ENCODE data around the gene KIAA0513.

The KIAA0513 gene

DNA sequence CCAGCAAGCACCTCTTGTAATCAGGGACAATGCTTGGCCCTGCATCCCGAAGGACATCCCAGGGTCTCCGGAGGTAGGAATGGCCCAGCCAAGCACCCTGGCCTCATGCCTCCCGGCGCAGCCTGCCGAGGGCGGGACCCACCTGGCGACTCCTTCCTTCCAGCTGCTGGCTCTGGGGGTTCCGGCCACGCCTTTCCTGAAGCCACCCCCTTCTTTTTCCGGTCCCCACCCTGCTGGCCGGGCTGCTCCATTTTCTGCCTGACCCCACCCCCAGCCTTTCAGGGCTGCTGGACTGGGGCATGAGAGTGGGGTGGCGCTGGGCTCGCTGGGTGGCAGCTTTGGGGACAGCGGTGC lies 107.2 kb downstream of the KIAA0513 start:
- TF ChIP-seq TAF1 (IDR thresholded peaks at IDR 0.05; ENCODE audit: borderline replicate concordance, insufficient read depth, low read length) (no peak), POLR2AphosphoS5 (IDR thresholded peaks at IDR 0.05; ENCODE audit: low read depth, low read length) (no peak)

- TF ChIP-seq POLR2AphosphoS5 (IDR thresholded peaks at IDR 0.05; ENCODE audit: low read depth, low read length), result no peak
- no peak for TF ChIP-seq TAF1 (IDR thresholded peaks at IDR 0.05; ENCODE audit: borderline replicate concordance, insufficient read depth, low read length)
- 0 out of 2 replicates have a peak, but pooled peaks have one; percentile 43 for TF ChIP-seq SIN3A (IDR thresholded peaks at IDR 0.05; ENCODE audit: borderline replicate concordance, insufficient read depth, low read length)
- TF ChIP-seq, protein P1, sequence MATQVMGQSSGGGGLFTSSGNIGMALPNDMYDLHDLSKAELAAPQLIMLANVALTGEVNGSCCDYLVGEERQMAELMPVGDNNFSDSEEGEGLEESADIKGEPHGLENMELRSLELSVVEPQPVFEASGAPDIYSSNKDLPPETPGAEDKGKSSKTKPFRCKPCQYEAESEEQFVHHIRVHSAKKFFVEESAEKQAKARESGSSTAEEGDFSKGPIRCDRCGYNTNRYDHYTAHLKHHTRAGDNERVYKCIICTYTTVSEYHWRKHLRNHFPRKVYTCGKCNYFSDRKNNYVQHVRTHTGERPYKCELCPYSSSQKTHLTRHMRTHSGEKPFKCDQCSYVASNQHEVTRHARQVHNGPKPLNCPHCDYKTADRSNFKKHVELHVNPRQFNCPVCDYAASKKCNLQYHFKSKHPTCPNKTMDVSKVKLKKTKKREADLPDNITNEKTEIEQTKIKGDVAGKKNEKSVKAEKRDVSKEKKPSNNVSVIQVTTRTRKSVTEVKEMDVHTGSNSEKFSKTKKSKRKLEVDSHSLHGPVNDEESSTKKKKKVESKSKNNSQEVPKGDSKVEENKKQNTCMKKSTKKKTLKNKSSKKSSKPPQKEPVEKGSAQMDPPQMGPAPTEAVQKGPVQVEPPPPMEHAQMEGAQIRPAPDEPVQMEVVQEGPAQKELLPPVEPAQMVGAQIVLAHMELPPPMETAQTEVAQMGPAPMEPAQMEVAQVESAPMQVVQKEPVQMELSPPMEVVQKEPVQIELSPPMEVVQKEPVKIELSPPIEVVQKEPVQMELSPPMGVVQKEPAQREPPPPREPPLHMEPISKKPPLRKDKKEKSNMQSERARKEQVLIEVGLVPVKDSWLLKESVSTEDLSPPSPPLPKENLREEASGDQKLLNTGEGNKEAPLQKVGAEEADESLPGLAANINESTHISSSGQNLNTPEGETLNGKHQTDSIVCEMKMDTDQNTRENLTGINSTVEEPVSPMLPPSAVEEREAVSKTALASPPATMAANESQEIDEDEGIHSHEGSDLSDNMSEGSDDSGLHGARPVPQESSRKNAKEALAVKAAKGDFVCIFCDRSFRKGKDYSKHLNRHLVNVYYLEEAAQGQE (IDR thresholded peaks at IDR 0.05; ENCODE audit: insufficient read depth in 1 of 2, low read depth in 2 of 2, low read length in 2 of 2), result peak in 1 of 2 experiments; percentile 35; a peak in 1 of 4 replicates
- TF ChIP-seq FOXP2 (optimal IDR thresholded peaks at IDR 0.05; ENCODE audit: borderline replicate concordance, extremely low read depth, extremely low read length, insufficient read depth), result peak; percentile 29
Measured at GRCh38 chr16:85136213-85136701, 108.7 kb downstream of the KIAA0513 start.

- no peak for TF ChIP-seq POLR2AphosphoS5 (IDR thresholded peaks at IDR 0.05; ENCODE audit: low read depth, low read length)
- TF ChIP-seq, protein P1 (IDR thresholded peaks at IDR 0.05; ENCODE audit: insufficient read depth in 1 of 2, low read depth in 2 of 2, low read length in 2 of 2), result no peak
- TF ChIP-seq FOXP2 (optimal IDR thresholded peaks at IDR 0.05; ENCODE audit: borderline replicate concordance, extremely low read depth, extremely low read length, insufficient read depth), result no peak
- no peak for TF ChIP-seq TAF1 (IDR thresholded peaks at IDR 0.05; ENCODE audit: borderline replicate concordance, insufficient read depth, low read length)
- no peak for TF ChIP-seq SIN3A (IDR thresholded peaks at IDR 0.05; ENCODE audit: borderline replicate concordance, insufficient read depth, low read length)
Measured at GRCh38 chr16:85136702-85137322, 109.2 kb downstream of the KIAA0513 start.

DNA sequence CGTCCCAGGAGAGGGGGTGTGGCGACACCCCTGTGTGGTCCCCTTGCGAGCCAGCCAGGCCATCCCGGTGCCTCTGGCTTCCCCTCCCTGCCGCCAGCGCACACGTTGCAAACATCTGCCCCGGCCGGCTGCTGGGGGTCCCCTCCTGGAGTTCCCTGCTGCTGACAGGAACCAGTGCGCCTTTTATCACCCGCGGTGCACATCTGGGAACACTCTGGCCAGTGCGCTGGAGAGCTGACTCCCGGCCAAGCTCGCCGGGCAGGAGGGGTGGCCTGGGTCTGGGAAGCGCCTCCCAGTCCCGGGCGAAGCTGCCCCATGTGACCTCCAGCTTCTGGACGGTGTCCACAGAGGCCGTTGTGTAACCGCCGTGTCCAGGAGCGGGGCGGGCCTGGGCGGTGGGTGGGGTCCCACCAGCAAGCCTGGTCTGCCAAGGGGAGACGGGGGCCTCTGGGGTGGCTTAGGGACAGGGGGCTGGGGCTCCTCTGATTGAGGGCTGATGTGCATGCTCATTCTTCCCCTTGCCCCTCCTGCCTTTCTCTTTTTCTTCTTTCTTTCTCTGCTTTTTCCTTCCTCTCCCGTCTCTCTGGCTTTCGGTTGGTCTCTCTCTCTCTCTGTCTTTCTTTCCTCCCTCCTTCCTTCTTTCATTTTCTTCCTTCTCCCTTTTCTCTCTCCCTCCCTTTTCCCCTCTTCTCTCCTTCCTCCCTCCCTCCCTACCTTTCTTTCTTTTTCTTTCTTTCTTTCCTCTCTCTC lies 109.9 kb downstream of the KIAA0513 start:
- TF ChIP-seq, protein P1 (IDR thresholded peaks at IDR 0.05; ENCODE audit: insufficient read depth in 1 of 2, low read depth in 2 of 2, low read length in 2 of 2), result no peak
- TF ChIP-seq FOXP2 (optimal IDR thresholded peaks at IDR 0.05; ENCODE audit: borderline replicate concordance, extremely low read depth, extremely low read length, insufficient read depth) (peak; percentile 78), POLR2AphosphoS5 (IDR thresholded peaks at IDR 0.05; ENCODE audit: low read depth, low read length) (no peak)

DNA sequence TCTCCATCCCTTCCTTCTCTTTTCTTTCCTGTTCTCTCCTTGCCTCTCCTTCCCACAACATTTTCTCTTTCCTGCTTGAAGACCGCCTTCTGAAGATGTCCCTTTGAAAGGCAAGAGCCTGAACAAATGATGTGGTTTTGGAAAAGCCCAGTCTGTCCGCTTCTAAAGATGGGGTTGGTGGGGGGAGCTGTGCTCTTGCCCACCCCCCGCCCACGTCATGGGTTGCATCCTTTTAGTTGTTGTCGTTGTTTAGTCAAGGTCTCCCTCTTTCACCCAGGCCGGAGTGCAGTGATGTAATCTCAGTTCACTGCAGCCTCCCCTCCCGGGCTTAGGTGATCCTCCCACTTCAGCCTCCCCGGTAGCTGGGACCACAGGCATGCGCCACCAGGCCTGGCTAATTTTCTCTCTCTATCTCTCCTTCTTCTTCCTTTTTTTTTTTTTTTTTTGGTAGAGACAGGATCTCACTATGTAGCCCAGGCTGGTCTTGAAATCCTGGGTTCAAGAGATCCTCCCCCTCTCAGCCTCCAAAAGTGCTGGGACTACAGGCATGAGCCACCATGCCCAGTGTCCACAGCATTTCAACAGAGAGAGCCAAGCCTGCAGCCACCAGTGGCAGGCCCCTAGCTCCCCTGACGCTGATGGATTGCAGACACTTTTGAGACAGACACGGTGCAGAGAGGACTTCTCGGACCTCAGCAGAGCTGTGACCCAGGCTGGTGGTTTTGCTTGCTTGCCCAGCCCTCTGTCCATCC lies 110.7 kb downstream of the KIAA0513 start:
- TF ChIP-seq TAF1 (IDR thresholded peaks at IDR 0.05; ENCODE audit: borderline replicate concordance, insufficient read depth, low read length) (no peak), FOXP2 (optimal IDR thresholded peaks at IDR 0.05; ENCODE audit: borderline replicate concordance, extremely low read depth, extremely low read length, insufficient read depth) (no peak), SIN3A (IDR thresholded peaks at IDR 0.05; ENCODE audit: borderline replicate concordance, insufficient read depth, low read length) (no peak), POLR2AphosphoS5 (IDR thresholded peaks at IDR 0.05; ENCODE audit: low read depth, low read length) (no peak)
- TF ChIP-seq, protein P1 (IDR thresholded peaks at IDR 0.05; ENCODE audit: insufficient read depth in 1 of 2, low read depth in 2 of 2, low read length in 2 of 2), result no peak
